Stimulated activated CD4-positive, alpha-beta T cell treated with anti-CD3 and anti-CD28 coated beads, Interleukin-2, amount 100 ng/mL, for 48 hours (primary cell): ENCODE results near the gene EIF4E3.

Experiments used
- DNase-seq, 2 donors: peaks; one replicate each; pipeline ENCODE4 v3.0.0-alpha.2; 2020

Gene EIF4E3

GRCh38 chr3:71722693-71723092 lies 2.5 kb downstream of the EIF4E3 start:
- DNase-seq, result no peak

GRCh38 chr3:71721651-71722157 lies 3.5 kb downstream of the EIF4E3 start:
- DNase-seq, result no peak

- DNase-seq, result no peak
Observed at GRCh38 chr3:71721002-71721401, 4.2 kb downstream of the EIF4E3 start.

- DNase-seq, result no peak
Observed at GRCh38 chr3:71718072-71718471, 7.1 kb downstream of the EIF4E3 start.

GRCh38 chr3:71714595-71714994 lies 10.6 kb downstream of the EIF4E3 start:
- no peak for DNase-seq

GRCh38 chr3:71713041-71713440 lies 12.2 kb downstream of the EIF4E3 start:
- no peak for DNase-seq

GRCh38 chr3:71710906-71711494 lies 14.2 kb downstream of the EIF4E3 start:
- no peak for DNase-seq

- DNase-seq, result no peak
Observed at GRCh38 chr3:71709908-71710511, 15.2 kb downstream of the EIF4E3 start.

GRCh38 chr3:71708476-71709105 lies 16.6 kb downstream of the EIF4E3 start:
- DNase-seq, result no peak

- no peak for DNase-seq
Observed at GRCh38 chr3:71707595-71707994, 17.6 kb downstream of the EIF4E3 start.

GRCh38 chr3:71705681-71706080 lies 19.5 kb downstream of the EIF4E3 start:
- DNase-seq, result no peak

- no peak for DNase-seq
Observed at GRCh38 chr3:71704915-71705314, 20.3 kb downstream of the EIF4E3 start.

GRCh38 chr3:71703797-71704196 lies 21.4 kb downstream of the EIF4E3 start:
- no peak for DNase-seq

- DNase-seq, result no peak
Observed at GRCh38 chr3:71702131-71703024, 22.8 kb downstream of the EIF4E3 start.

GRCh38 chr3:71701251-71701762 lies 23.9 kb downstream of the EIF4E3 start:
- DNase-seq, result no peak

- no peak for DNase-seq
Observed at GRCh38 chr3:71695000-71695482, 30.2 kb downstream of the EIF4E3 start.

- DNase-seq, result no peak
Observed at GRCh38 chr3:71694358-71694999, 30.7 kb downstream of the EIF4E3 start.

- no peak for DNase-seq
Observed at GRCh38 chr3:71693641-71694040, 31.6 kb downstream of the EIF4E3 start.

GRCh38 chr3:71692139-71692538 lies 33.1 kb downstream of the EIF4E3 start:
- DNase-seq, result no peak

GRCh38 chr3:71690341-71690841 lies 34.8 kb downstream of the EIF4E3 start:
- DNase-seq, result no peak

- DNase-seq, result no peak
Observed at GRCh38 chr3:71689291-71689690, 35.9 kb downstream of the EIF4E3 start.

- no peak for DNase-seq
Observed at GRCh38 chr3:71688121-71688520, 37.1 kb downstream of the EIF4E3 start.
